Neural progenitor cell (in vitro differentiated cells): ENCODE results near the gene ELL.

Experiments used
- CTCF ChIP-seq: fragments of 200-600 bp; sonication (generic); IDR thresholded peaks from 2 replicates; pipeline ENCODE4 v1.5.1; 2017; ENCODE audit warnings: antibody characterized with exemption, mild to moderate bottlenecking
- EZH2 ChIP-seq: fragments of 200-600 bp; sonication (generic); IDR thresholded peaks from 2 replicates; pipeline ENCODE4 v1.6.1; 2017; ENCODE audit warnings: antibody characterized with exemption, mild to moderate bottlenecking, moderate library complexity
- EZH2phosphoT487 ChIP-seq: fragments of 200-600 bp; sonication (generic); IDR thresholded peaks from 2 replicates; pipeline ENCODE4 v1.6.1; 2017; ENCODE audit warnings: antibody characterized with exemption

- TF ChIP-seq CTCF (no peak), EZH2 (no peak), EZH2phosphoT487 (no peak)
These were observed 4.3 kb downstream of the ELL start for GRCh38 chr19:18517606-18518005.
